HCT116 (cell line): ENCODE data around the gene TNC. TPM values are rescaled to one million over a fixed set of nuclear protein-coding genes. Genes with fewer than 3 reads are reported as not detected.

Experiments
- ATAC-seq: fragments of 200-7000 bp; cut with Tn5 transposase; 2 replicates; pipeline ENCODE4 v1.9.1; 2020; ENCODE audit warnings: mild to moderate bottlenecking, moderate library complexity
- BruUV-seq: library from RNA; stranded (reverse); fragments of 400-500 nt; replicated peaks from 2 replicates; lab custom pipeline; 2021; lab: Mats Ljungman, UMichigan
- CTCF ChIA-PET: fragments of 300-600 bp; sonication (Branson Sonifier 250); formaldehyde crosslinking; loops from one replicate; lab custom pipeline; 2021; ENCODE audit warnings: antibody characterized with exemption; lab: Charles Lee
- POLR2A ChIA-PET: fragments of 300-600, 350-600 bp; sonication (Branson Sonifier 250); formaldehyde crosslinking; loops from one replicate; lab custom pipeline; 2021; ENCODE audit warnings: antibody characterized with exemption; lab: Charles Lee
- RAD21 ChIA-PET, 2 experiments: fragments of 300-600 bp; sonication (Branson Sonifier 250); formaldehyde crosslinking; loops; one replicate each; lab custom pipeline; 2023; ENCODE audit warnings: low total read pairs in 2 of 2; ENCODE audit not compliant: uncharacterized antibody in 2 of 2, unreplicated experiment in 2 of 2, low non-redundant PET in 1 of 2; lab: Charles Lee
- DNase-seq: peaks from one replicate; pipeline ENCODE4 v3.0.0-alpha.2; 2010; ENCODE audit warnings: low read depth, low spot score
- H2AFZ ChIP-seq: fragments of 200-600 bp; shearing (Covaris generic), sonication (generic); 2 replicates; pipeline ENCODE4 v1.6.1; 2017; ENCODE audit warnings: low read depth, mixed run types, mixed read lengths, antibody characterized with exemption, low read length; ENCODE audit not compliant: poor library complexity, severe bottlenecking
- H3K27ac ChIP-seq: 2 replicates; pipeline ENCODE4 v1.5.1; 2012; ENCODE audit warnings: low read depth, low read length
- H3K27me3 ChIP-seq: fragments of 200-600 bp; sonication (generic); 2 replicates; pipeline ENCODE4 v1.6.1; 2016; ENCODE audit warnings: mixed run types, low read length, mixed read lengths; ENCODE audit not compliant: insufficient read depth
- H3K36me3 ChIP-seq, 2 experiments: fragments of 200-500 bp in 1 of 2; fragments of 200-600 bp in 1 of 2; sonication (Bioruptor generic) in 1 of 2; sonication (generic) in 1 of 2; 2 replicates each; pipeline versions ENCODE4 v1.5.1 to v1.6.1; 2014 to 2016; ENCODE audit warnings: low read length in 2 of 2, inconsistent platforms in 1 of 2, mixed read lengths in 1 of 2, mixed run types in 1 of 2; ENCODE audit not compliant: insufficient read depth in 2 of 2, control insufficient read depth in 1 of 2
- H3K4me1 ChIP-seq, 2 experiments: fragments of 200-600 bp in 1 of 2; sonication (generic) in 1 of 2; 2 replicates each; pipeline versions ENCODE4 v1.5.1 to v1.6.1; 2012 to 2017; ENCODE audit warnings: low read length in 2 of 2, inconsistent platforms in 1 of 2, mild to moderate bottlenecking in 1 of 2, mixed read lengths in 1 of 2, mixed run types in 1 of 2, moderate library complexity in 1 of 2; ENCODE audit not compliant: insufficient read depth in 2 of 2, control insufficient read depth in 1 of 2
- H3K4me2 ChIP-seq: fragments of 200-600 bp; sonication (generic); 2 replicates; pipeline ENCODE4 v1.6.1; 2017; ENCODE audit warnings: mixed run types, low read length, mixed read lengths
- H3K4me3 ChIP-seq, 2 experiments: fragments of 200-600 bp in 1 of 2; sonication (generic) in 1 of 2; replicated peaks in 1 of 2; 2 replicates each; pipeline ENCODE4 v1.5.1; 2011 to 2016; ENCODE audit warnings: low read length in 2 of 2, control low read depth in 1 of 2, low read depth in 1 of 2, mild to moderate bottlenecking in 1 of 2, mixed read lengths in 1 of 2, mixed run types in 1 of 2
- H3K79me2 ChIP-seq: fragments of 200-600 bp; sonication (generic); 2 replicates; pipeline ENCODE4 v1.6.1; 2017; ENCODE audit warnings: mild to moderate bottlenecking, mixed run types, low read length, moderate library complexity, mixed read lengths; ENCODE audit not compliant: insufficient read depth
- H3K9ac ChIP-seq: fragments of 200-600 bp; sonication (generic); 2 replicates; pipeline ENCODE4 v1.6.1; 2016; ENCODE audit warnings: low read length, mixed read lengths
- H3K9me2 ChIP-seq: fragments of 200-600 bp; sonication (generic), shearing (Covaris generic); 2 replicates; pipeline ENCODE4 v1.6.1; 2017; ENCODE audit warnings: mixed run types, mild to moderate bottlenecking, moderate library complexity; ENCODE audit not compliant: insufficient read depth
- H3K9me3 ChIP-seq, 2 experiments: fragments of 200-500 bp in 1 of 2; fragments of 200-600 bp in 1 of 2; sonication (Bioruptor generic) in 1 of 2; sonication (generic) in 1 of 2; 2 replicates each; pipeline ENCODE4 v1.6.1; 2014 to 2017; ENCODE audit warnings: low read length in 2 of 2, mixed read lengths in 2 of 2, inconsistent platforms in 1 of 2, low read depth in 1 of 2, mild to moderate bottlenecking in 1 of 2, mixed run types in 1 of 2, moderate library complexity in 1 of 2; ENCODE audit not compliant: control insufficient read depth in 1 of 2, insufficient read depth in 1 of 2
- H4K20me1 ChIP-seq: fragments of 200-600 bp; sonication (generic), shearing (Covaris generic); 2 replicates; pipeline ENCODE4 v1.6.1; 2017; ENCODE audit warnings: mixed run types, mild to moderate bottlenecking, moderate library complexity; ENCODE audit not compliant: insufficient read depth
- EGR1 ChIP-seq: IDR thresholded peaks from 2 replicates; pipeline ENCODE4 v1.6.1; 2012; ENCODE audit warnings: low read depth
- EZH2 ChIP-seq: fragments of 200-600 bp; sonication (generic); IDR thresholded peaks from 2 replicates; pipeline ENCODE4 v1.6.1; 2017; ENCODE audit warnings: antibody characterized with exemption, mixed run types
- EZH2phosphoT487 ChIP-seq: fragments of 200-600 bp; IDR thresholded peaks from 2 replicates; pipeline ENCODE4 v1.6.1; 2018; ENCODE audit warnings: antibody characterized with exemption, borderline replicate concordance
- POLR2A ChIP-seq: IDR thresholded peaks from 2 replicates; pipeline ENCODE4 v1.7.0; 2011; ENCODE audit warnings: borderline replicate concordance; ENCODE audit not compliant: insufficient read depth, insufficient read length; ENCODE audit errors: extremely low read depth
- POLR2AphosphoS5 ChIP-seq: IDR thresholded peaks from 2 replicates; pipeline ENCODE4 v1.6.1; 2011; ENCODE audit warnings: mild to moderate bottlenecking, low read depth, low read length, moderate library complexity
- RAD21 ChIP-seq: IDR thresholded peaks from 2 replicates; pipeline ENCODE4 v1.6.1; 2012; ENCODE audit warnings: low read depth, mild to moderate bottlenecking
- SIN3A ChIP-seq: IDR thresholded peaks from 2 replicates; pipeline ENCODE4 v1.6.1; 2012; ENCODE audit warnings: low read depth
- SP1 ChIP-seq: IDR thresholded peaks from 2 replicates; pipeline ENCODE4 v1.6.1; 2012; ENCODE audit warnings: low read depth
- YY1 ChIP-seq: IDR thresholded peaks from 2 replicates; pipeline ENCODE4 v1.6.1; 2011; ENCODE audit warnings: low read length, low read depth, moderate library complexity, mild to moderate bottlenecking; ENCODE audit not compliant: insufficient replicate concordance; ENCODE audit errors: extremely low read depth
- ZBTB33 ChIP-seq: IDR thresholded peaks from 2 replicates; pipeline ENCODE4 v1.6.1; 2011; ENCODE audit warnings: mild to moderate bottlenecking, low read length, moderate library complexity; ENCODE audit not compliant: insufficient replicate concordance; ENCODE audit errors: extremely low read depth
- ZFX ChIP-seq: fragments of 450-650 bp; IDR thresholded peaks from 2 replicates; pipeline ENCODE4 v1.6.1; 2017
- ZNF274 ChIP-seq: fragments of 200-500 bp; sonication (Bioruptor generic); IDR thresholded peaks from 2 replicates; pipeline ENCODE4 v1.6.1; 2014; ENCODE audit warnings: mild to moderate bottlenecking, low read depth, low read length, inconsistent platforms
- intact Hi-C: fragments of 100-400 bp; cut with micrococcal nuclease; formaldehyde crosslinking; loops from 2 replicates; pipeline ENCODE4 v1.10.0; 2022
- total RNA-seq: library from RNA; stranded (reverse); gene quantifications from one replicate; pipeline ENCODE4 v1.2.1, GENCODE V29; 2021; ENCODE audit not compliant: unreplicated experiment
- TF ChIP-seq, protein P1 (sequence below): IDR thresholded peaks from 2 replicates; pipeline ENCODE4 v1.6.1; 2012
- TF ChIP-seq, protein P2 (sequence below): IDR thresholded peaks from 2 replicates; pipeline ENCODE4 v1.6.1; 2012

Gene TNC
- total RNA-seq, 1 experiment from 2014 or later = 0.49 TPM

- Histone ChIP-seq H4K20me1 (no peaks in the 10 kb centered on the region), H3K27ac (no peak overlapping the region), H3K4me2 (no peak overlapping the region), H3K4me3 (no peak overlapping the region), H3K4me1 (no peaks in the 10 kb centered on the region), H3K36me3 (no peaks in the 10 kb centered on the region), H3K9me2 (no peaks in the 10 kb centered on the region), H3K27me3 (peaks cover 6% of the 10 kb centered on the region), H3K79me2 (no peaks in the 10 kb centered on the region), H2AFZ (no peak overlapping the region), H3K9me3 (no peaks in the 10 kb centered on the region), H3K9ac (no peak overlapping the region)
- ChIA-PET RAD21 (no interaction called here), CTCF (no interaction called here), POLR2A (no interaction called here)
- intact Hi-C loops = no loop called here
- no peak for DNase-seq
- TF ChIP-seq ZFX (no peak), SIN3A (no peak), YY1 (no peak), RAD21 (no peak), POLR2AphosphoS5 (no peak), ZBTB33 (no peak), ZNF274 (no peak), EGR1 (no peak), SP1 (no peak), EZH2 (no peak), EZH2phosphoT487 (no peak), POLR2A (no peak)
- TF ChIP-seq, protein P1, sequence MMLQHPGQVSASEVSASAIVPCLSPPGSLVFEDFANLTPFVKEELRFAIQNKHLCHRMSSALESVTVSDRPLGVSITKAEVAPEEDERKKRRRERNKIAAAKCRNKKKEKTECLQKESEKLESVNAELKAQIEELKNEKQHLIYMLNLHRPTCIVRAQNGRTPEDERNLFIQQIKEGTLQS = no peak
- TF ChIP-seq, protein P2, sequence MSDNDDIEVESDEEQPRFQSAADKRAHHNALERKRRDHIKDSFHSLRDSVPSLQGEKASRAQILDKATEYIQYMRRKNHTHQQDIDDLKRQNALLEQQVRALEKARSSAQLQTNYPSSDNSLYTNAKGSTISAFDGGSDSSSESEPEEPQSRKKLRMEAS = no peak
- no peak for ATAC-seq
- no TSS peak for BruUV-seq
Measured at GRCh38 chr9:115073456-115073855, 44.5 kb downstream of the TNC start.
